HG03103 (cell line): Measurements from ENCODE around the gene SEPTIN1.
"Not testable (repeated sequence)": the region's sequence is repeated elsewhere in the genome, so short reads cannot be mapped to it uniquely, and the experiment has no call there.

Experiments
- ATAC-seq: cut with Tn5 transposase; IDR thresholded peaks from one replicate; pipeline ENCODE4 v1.9.1; 2021; ENCODE audit warnings: low read depth; ENCODE audit not compliant: unreplicated experiment

The SEPTIN1 gene

GRCh38 chr16:30342751-30343490 is 39.4 kb downstream of the SEPTIN1 start:
- no peak for ATAC-seq

GRCh38 chr16:30341971-30342370 is 40.4 kb downstream of the SEPTIN1 start:
- not testable (repeated sequence) for ATAC-seq

- ATAC-seq = no peak
Measured at GRCh38 chr16:30340621-30341020, 41.7 kb downstream of the SEPTIN1 start.

GRCh38 chr16:30338715-30339114 is 43.6 kb downstream of the SEPTIN1 start:
- ATAC-seq = not testable (repeated sequence)

GRCh38 chr16:30337964-30338357 is 44.4 kb downstream of the SEPTIN1 start:
- not testable (repeated sequence) for ATAC-seq

GRCh38 chr16:30335598-30336474 is 46.5 kb downstream of the SEPTIN1 start:
- ATAC-seq = no peak

GRCh38 chr16:30335028-30335597 is 47.2 kb downstream of the SEPTIN1 start:
- peak; percentile 58 for ATAC-seq

GRCh38 chr16:30334473-30334989 is 47.8 kb downstream of the SEPTIN1 start:
- ATAC-seq = peak; percentile 86
